KMS-11 (cell line): ENCODE results near the gene TAF6L.

Experiments used
- H2AFZ ChIP-seq: fragments of 200-600 bp; sonication (generic); 2 replicates; pipeline ENCODE4 v1.6.1; 2016; ENCODE audit warnings: antibody characterized with exemption, mixed run types, low read depth
- H3K27ac ChIP-seq: fragments of 200-600 bp; sonication (generic); 2 replicates; pipeline ENCODE4 v1.6.1; 2016; ENCODE audit warnings: mild to moderate bottlenecking, mixed run types
- H3K27me3 ChIP-seq: fragments of 200-600 bp; sonication (generic); 2 replicates; pipeline ENCODE4 v1.6.1; 2017; ENCODE audit warnings: mild to moderate bottlenecking, low read depth, mixed run types, moderate library complexity; ENCODE audit not compliant: insufficient read depth
- H3K36me3 ChIP-seq: fragments of 200-600 bp; sonication (generic); 2 replicates; pipeline ENCODE4 v1.6.1; 2017; ENCODE audit warnings: mild to moderate bottlenecking, mixed run types; ENCODE audit not compliant: insufficient read depth
- H3K4me1 ChIP-seq: fragments of 200-600 bp; sonication (generic); 2 replicates; pipeline ENCODE4 v1.6.1; 2016; ENCODE audit warnings: mild to moderate bottlenecking, low read depth, mixed run types; ENCODE audit not compliant: poor library complexity, severe bottlenecking
- H3K4me2 ChIP-seq: fragments of 200-600 bp; sonication (generic); 2 replicates; pipeline ENCODE4 v1.7.0; 2016; ENCODE audit warnings: mild to moderate bottlenecking, mixed run types
- H3K4me3 ChIP-seq: fragments of 200-600 bp; sonication (generic); IDR thresholded peaks from 2 replicates; pipeline ENCODE4 v1.6.1; 2017; ENCODE audit warnings: low read depth, low read length, mixed read lengths; ENCODE audit not compliant: insufficient read depth
- H3K79me2 ChIP-seq: fragments of 200-600 bp; sonication (generic); 2 replicates; pipeline ENCODE4 v1.6.1; 2016; ENCODE audit warnings: low read depth, mixed run types; ENCODE audit not compliant: insufficient read depth
- H3K9ac ChIP-seq: fragments of 200-600 bp; sonication (generic); 2 replicates; pipeline ENCODE4 v1.6.1; 2016; ENCODE audit warnings: mild to moderate bottlenecking, mixed run types
- H4K20me1 ChIP-seq: fragments of 200-600 bp; sonication (generic); 2 replicates; pipeline ENCODE4 v1.6.1; 2016; ENCODE audit warnings: mild to moderate bottlenecking, mixed run types; ENCODE audit not compliant: insufficient read depth
- TF ChIP-seq, protein P1 (sequence below): fragments of 200-600 bp; sonication (generic); conservative IDR thresholded peaks from 2 replicates; pipeline ENCODE4 v1.6.1; 2017; ENCODE audit warnings: low read depth, mild to moderate bottlenecking, antibody characterized with exemption, low read length, moderate library complexity, mixed read lengths

TAF6L gene

DNA sequence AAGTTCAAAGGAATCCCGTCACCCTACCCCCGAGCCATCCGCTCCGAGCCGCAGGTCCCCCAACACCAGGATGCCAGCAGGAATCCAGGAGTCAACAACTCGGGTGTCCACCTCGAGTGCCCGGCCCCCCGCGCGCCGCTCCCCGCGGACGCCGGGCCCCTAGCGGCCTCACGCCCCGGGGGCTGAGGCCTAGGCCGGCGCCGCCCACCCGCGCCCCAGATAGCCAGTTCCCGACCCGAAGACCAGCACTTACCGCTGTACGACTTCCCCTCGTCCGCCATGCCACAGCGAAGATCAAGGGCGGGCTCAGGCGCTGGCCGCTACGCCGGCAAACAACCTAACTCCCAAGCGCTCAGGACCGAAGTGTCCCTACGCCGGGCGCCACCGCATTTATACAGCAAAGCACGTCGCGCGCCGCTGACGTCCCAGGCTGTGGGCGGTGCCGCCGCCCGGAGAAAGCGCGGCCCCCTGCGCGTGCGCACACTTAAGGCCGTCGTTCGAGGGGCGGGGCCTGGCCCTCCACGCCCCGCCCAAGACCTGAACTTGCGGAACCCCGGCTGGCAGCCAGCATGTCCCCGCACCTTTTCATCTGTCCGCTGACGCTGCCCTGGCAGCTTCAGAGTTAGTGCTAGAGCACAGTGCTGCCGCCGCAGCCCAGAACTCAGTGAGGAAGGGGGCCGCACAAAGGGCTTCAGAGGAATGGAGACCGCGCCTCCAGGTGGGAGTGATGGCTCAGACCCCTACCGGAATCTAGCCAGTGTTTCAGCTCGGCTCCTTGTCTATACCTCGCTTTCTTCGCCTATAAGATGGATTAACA lies 34.1 kb downstream of the TAF6L start, which contains the start of gene NXF1:
Gene NXF1, minus strand, starts transcription at position 365 of the 817 bp plus-strand sequence. Its CDS starts 84 bp downstream, at position 281.
- Histone ChIP-seq H2AFZ (peak within 1 kb of the TSS; percentile 63; the same call in 1 of the 2 replicates), H3K27ac (peak within 1 kb of the TSS; percentile 92), H3K9ac (peak within 1 kb of the TSS; percentile 66), H3K79me2 (peaks cover 20% of the 10 kb centered on the region), H3K36me3 (no peaks in the 10 kb centered on the region), H3K27me3 (no peaks in the 10 kb centered on the region), H3K4me1 (peaks cover 39% of the 10 kb centered on the region), H3K4me3 (peak within 1 kb of the TSS; percentile 40), H4K20me1 (peaks cover 6% of the 10 kb centered on the region), H3K4me2 (peak within 1 kb of the TSS; percentile 100)
- TF ChIP-seq, protein P1, sequence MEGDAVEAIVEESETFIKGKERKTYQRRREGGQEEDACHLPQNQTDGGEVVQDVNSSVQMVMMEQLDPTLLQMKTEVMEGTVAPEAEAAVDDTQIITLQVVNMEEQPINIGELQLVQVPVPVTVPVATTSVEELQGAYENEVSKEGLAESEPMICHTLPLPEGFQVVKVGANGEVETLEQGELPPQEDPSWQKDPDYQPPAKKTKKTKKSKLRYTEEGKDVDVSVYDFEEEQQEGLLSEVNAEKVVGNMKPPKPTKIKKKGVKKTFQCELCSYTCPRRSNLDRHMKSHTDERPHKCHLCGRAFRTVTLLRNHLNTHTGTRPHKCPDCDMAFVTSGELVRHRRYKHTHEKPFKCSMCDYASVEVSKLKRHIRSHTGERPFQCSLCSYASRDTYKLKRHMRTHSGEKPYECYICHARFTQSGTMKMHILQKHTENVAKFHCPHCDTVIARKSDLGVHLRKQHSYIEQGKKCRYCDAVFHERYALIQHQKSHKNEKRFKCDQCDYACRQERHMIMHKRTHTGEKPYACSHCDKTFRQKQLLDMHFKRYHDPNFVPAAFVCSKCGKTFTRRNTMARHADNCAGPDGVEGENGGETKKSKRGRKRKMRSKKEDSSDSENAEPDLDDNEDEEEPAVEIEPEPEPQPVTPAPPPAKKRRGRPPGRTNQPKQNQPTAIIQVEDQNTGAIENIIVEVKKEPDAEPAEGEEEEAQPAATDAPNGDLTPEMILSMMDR, result no peak

DNA sequence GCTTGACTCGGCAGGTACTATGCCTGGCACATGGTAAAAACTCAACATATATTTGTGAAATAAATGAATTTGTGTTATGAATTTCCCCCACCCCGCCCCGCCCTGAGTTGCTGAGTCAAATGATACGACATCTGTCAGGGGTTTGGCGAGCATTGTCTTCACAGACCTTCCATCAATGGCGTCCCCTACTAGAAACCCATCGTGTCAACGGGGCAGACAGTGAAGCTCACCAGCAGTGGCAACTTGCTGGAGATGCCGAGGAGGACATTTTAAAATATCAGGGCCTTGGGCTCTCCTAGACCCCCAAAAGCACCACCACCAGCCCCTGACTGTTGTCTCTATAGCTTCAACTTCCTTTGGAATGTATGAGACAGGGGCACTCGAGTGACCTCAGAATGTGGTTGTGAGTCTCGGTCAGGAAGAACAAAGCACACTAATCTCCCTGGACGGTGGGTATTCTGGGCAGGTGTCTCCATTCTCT lies 34.8 kb downstream of the TAF6L start:
- peaks cover 6% of the 10 kb centered on the region for H4K20me1 ChIP-seq
- H3K4me1 ChIP-seq, result peaks cover 39% of the 10 kb centered on the region
- H3K27me3 ChIP-seq, result no peaks in the 10 kb centered on the region
- peaks cover 20% of the 10 kb centered on the region for H3K79me2 ChIP-seq
- H3K4me3 ChIP-seq, result no peak overlapping the region
- peak overlapping the region; percentile 66 for H3K9ac ChIP-seq
- H2AFZ ChIP-seq, result peak overlapping the region; percentile 63; the same call in 1 of the 2 replicates
- H3K4me2 ChIP-seq, result peak overlapping the region; percentile 100
- TF ChIP-seq, protein P1, result no peak
- H3K27ac ChIP-seq, result peak overlapping the region; percentile 92
- H3K36me3 ChIP-seq, result no peaks in the 10 kb centered on the region

DNA sequence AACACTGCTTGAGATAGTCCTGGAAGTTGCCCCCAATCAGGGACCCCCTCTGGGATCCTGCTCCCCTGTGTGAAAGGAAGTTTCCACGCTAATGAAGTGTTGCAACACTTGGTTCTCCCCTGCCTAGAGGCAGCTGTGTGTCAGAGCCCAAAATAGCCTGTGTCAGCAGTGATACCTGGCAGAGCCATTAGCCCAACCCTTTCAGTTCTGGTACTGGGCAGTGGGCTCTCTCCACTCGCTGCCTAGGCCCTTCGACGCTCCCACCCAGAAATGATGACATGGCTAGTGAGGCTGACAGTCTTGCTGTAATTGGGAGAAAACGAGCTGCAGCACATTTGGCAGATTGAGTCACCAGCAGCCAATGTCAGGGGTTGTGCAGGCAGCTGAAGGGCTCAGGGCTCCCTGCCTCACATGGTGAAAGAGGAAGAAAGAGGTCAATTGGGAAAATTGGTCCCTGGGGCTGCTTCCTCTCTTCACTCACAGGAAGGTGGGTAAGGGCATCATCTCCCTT lies 35.5 kb downstream of the TAF6L start:
- Histone ChIP-seq H3K27me3 (no peaks in the 10 kb centered on the region), H3K4me1 (peaks cover 39% of the 10 kb centered on the region), H4K20me1 (peaks cover 6% of the 10 kb centered on the region), H3K4me3 (no peak overlapping the region), H3K9ac (peak overlapping the region; percentile 66), H3K36me3 (no peaks in the 10 kb centered on the region), H3K4me2 (peak overlapping the region; percentile 100), H2AFZ (peak overlapping the region; percentile 63; the same call in 1 of the 2 replicates), H3K79me2 (peaks cover 20% of the 10 kb centered on the region), H3K27ac (peak overlapping the region; percentile 92)
- TF ChIP-seq, protein P1, result no peak

DNA sequence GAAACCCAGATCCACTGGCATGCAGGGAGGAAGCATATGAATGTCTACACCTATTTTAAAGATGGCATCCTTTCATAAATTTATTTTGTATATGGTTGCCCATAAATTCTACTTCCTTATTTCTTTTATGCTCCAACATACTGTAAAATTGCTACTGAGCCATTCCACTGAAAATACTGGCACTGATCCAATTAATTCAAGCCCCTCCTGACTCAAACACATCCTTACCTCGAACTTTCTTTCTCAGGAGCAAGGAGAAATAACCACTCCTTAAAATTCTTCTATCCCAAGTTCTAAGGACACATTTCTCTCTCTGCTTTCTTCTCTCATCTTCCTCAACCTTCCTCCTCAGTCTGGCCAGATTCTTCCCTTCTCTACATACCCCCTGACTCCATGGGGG lies 39.6 kb downstream of the TAF6L start:
- Histone ChIP-seq H3K27me3 (no peaks in the 10 kb centered on the region), H2AFZ (no peak overlapping the region), H3K79me2 (no peaks in the 10 kb centered on the region), H3K36me3 (no peaks in the 10 kb centered on the region), H3K27ac (no peak overlapping the region), H3K4me1 (peaks cover 26% of the 10 kb centered on the region), H3K4me2 (no peak overlapping the region), H3K4me3 (no peak overlapping the region), H3K9ac (no peak overlapping the region), H4K20me1 (no peaks in the 10 kb centered on the region)
- TF ChIP-seq, protein P1, result no peak
